GM12878 (cell line): ENCODE data around the gene NOC2L. TPM values are rescaled to one million over a fixed set of nuclear protein-coding genes. Genes with fewer than 3 reads are reported as not detected.
A peak's percentile ranks its signal among the peaks of the same experiment; 100 is the strongest.

ENCODE experiments used
- ATAC-seq: fragments of 200-7000 bp; cut with Tn5 transposase; 3 replicates; pipeline ENCODE4 v1.9.1; 2020; ENCODE audit warnings: mild to moderate bottlenecking, moderate library complexity
- BruUV-seq: library from RNA; stranded (reverse); fragments of 400-500 nt; replicated peaks from 2 replicates; lab custom pipeline; 2021; lab: Mats Ljungman, UMichigan
- CTCF ChIA-PET: fragments of 300-600 bp; sonication (Branson Sonifier 250); formaldehyde crosslinking; extraction: SDS; loops from one replicate; lab custom pipeline; 2021; ENCODE audit warnings: inconsistent platforms; lab: Yijun Ruan, JAX
- POLR2A ChIA-PET: fragments of 350-600 bp; formaldehyde crosslinking; extraction: SDS; loops from one replicate; lab custom pipeline; 2021; ENCODE audit warnings: inconsistent platforms; lab: Charles Lee
- RAD21 ChIA-PET: fragments of 300-600 bp; sonication (Branson Sonifier 250); formaldehyde crosslinking; loops from one replicate; lab custom pipeline; 2023; ENCODE audit warnings: antibody characterized with exemption; ENCODE audit not compliant: unreplicated experiment; lab: Charles Lee
- SMC1A ChIA-PET: fragments of 300-600 bp; sonication (Branson Sonifier 250); formaldehyde crosslinking; loops from one replicate; lab custom pipeline; 2023; ENCODE audit not compliant: unreplicated experiment, uncharacterized antibody; lab: Charles Lee
- DNase-seq: peaks from one replicate; pipeline ENCODE4 v3.0.0-alpha.2; 2011; ENCODE audit warnings: low read depth, low spot score
- FAIRE-seq: peaks from 3 replicates; lab custom pipeline; 2011; peaks lifted over from hg19 to GRCh38; lab: Jason Lieb, UNC
- H2AFZ ChIP-seq: 2 replicates; pipeline ENCODE4 v1.6.0; 2011; ENCODE audit warnings: low read depth, low read length, control low read depth; ENCODE audit not compliant: control insufficient read depth
- H3K27ac ChIP-seq: 2 replicates; pipeline ENCODE4 v1.5.1; 2011; ENCODE audit warnings: control low read depth; ENCODE audit not compliant: control insufficient read depth, insufficient read depth
- H3K27me3 ChIP-seq, 2 experiments: replicated peaks in 1 of 2; 2 replicates each; pipeline versions ENCODE4 v1.6.0 to v1.6.1; 2011; ENCODE audit warnings: low read length in 1 of 2; ENCODE audit not compliant: control insufficient read depth in 2 of 2, insufficient read depth in 2 of 2
- H3K36me3 ChIP-seq, 2 experiments: 2 replicates each; pipeline ENCODE4 v1.5.1; 2011; ENCODE audit warnings: low read length in 1 of 2; ENCODE audit not compliant: control insufficient read depth in 2 of 2, insufficient read depth in 2 of 2
- H3K4me1 ChIP-seq: 2 replicates; pipeline ENCODE4 v1.6.1; 2011; ENCODE audit warnings: mild to moderate bottlenecking, low read length, moderate library complexity, mixed read lengths; ENCODE audit not compliant: control insufficient read depth, insufficient read depth
- H3K4me2 ChIP-seq: 2 replicates; pipeline ENCODE4 v1.6.0; 2011; ENCODE audit warnings: control low read depth; ENCODE audit not compliant: control insufficient read depth, insufficient read depth
- H3K4me3 ChIP-seq: fragments of 200-600 bp; sonication (generic); 2 replicates; pipeline ENCODE4 v1.5.1; 2016
- H3K79me2 ChIP-seq: 2 replicates; pipeline ENCODE4 v1.6.0; 2011; ENCODE audit warnings: low read length; ENCODE audit not compliant: control insufficient read depth, insufficient read depth
- H3K9ac ChIP-seq: 2 replicates; pipeline ENCODE4 v1.8.0; 2011; ENCODE audit warnings: low read length, control low read depth, mixed read lengths; ENCODE audit not compliant: control insufficient read depth, insufficient read depth
- H3K9me3 ChIP-seq: replicated peaks from 3 replicates; pipeline ENCODE4 v1.5.1; 2011; ENCODE audit warnings: mild to moderate bottlenecking, low read length; ENCODE audit not compliant: control insufficient read depth, insufficient read depth
- H4K20me1 ChIP-seq: 2 replicates; pipeline ENCODE4 v1.6.0; 2011; ENCODE audit not compliant: control insufficient read depth, insufficient read depth
- CREM ChIP-seq: IDR thresholded peaks from 2 replicates; pipeline ENCODE4 v1.6.1; 2014; ENCODE audit warnings: antibody characterized with exemption, low read depth
- E2F4 ChIP-seq: IDR thresholded peaks from 2 replicates; pipeline ENCODE4 v1.6.1; 2012; ENCODE audit warnings: low read depth, low read length, improper control_type of control experiment
- FOS ChIP-seq: IDR thresholded peaks from 3 replicates; pipeline ENCODE4 v1.6.1; 2011; ENCODE audit warnings: borderline replicate concordance; ENCODE audit not compliant: insufficient read length; ENCODE audit errors: extremely low read depth
- HDGF ChIP-seq: fragments of 450-650 bp; IDR thresholded peaks from 2 replicates; pipeline ENCODE4 v1.6.1; 2016; ENCODE audit warnings: antibody characterized with exemption
- SMARCA5 ChIP-seq: fragments of 450-650 bp; IDR thresholded peaks from 2 replicates; pipeline ENCODE4 v1.6.1; 2017; ENCODE audit warnings: mild to moderate bottlenecking
- WGBS: methylation state at CpG from one replicate; pipeline ENCODE4 v1.1.6; 2016; ENCODE audit warnings: low lambda C conversion rate; ENCODE audit not compliant: insufficient replicate concordance, insufficient coverage; ENCODE audit errors: missing lambda C conversion rate; 5-methylcytosine and 5-hydroxymethylcytosine counted together
- in situ Hi-C: fragments of 300-500 bp; cut with MboI; formaldehyde crosslinking; loops from 9 replicates; pipeline ENCODE4 v1.14.3; 2018; ENCODE audit warnings: mixed read lengths
- intact Hi-C: fragments of 100-400 bp; cut with micrococcal nuclease; formaldehyde crosslinking; loops from one replicate; pipeline ENCODE4 v1.14.2; 2022; ENCODE audit not compliant: unreplicated experiment
- polyA plus RNA-seq, 11 experiments: library from polyadenylated mRNA; depleted of rRNA in 4 of 11; unstranded in 6 of 11; stranded (reverse) in 5 of 11; fragments of >200 nt; fragmentation: Nextera tagmentation in 4 of 11; fragmentation: Illumina TruSeq in 1 of 11; extraction: Ambion mirVana in 4 of 11; extraction: Trizol in 1 of 11; gene quantifications; 1 replicate in 1 of 11; 2 replicates in 10 of 11; pipeline versions ENCODE4 v1.2.1 to v1.2.3, GENCODE V29; 2011 to 2016; ENCODE audit warnings: inconsistent platforms in 2 of 11, missing spikeins in 2 of 11, low read depth in 1 of 11
- total RNA-seq, 4 experiments: library from RNA; depleted of rRNA in 3 of 4; stranded (reverse); fragments of >200 nt in 3 of 4; fragmentation: Illumina TruSeq in 1 of 4; extraction: Trizol in 1 of 4; gene quantifications; 2 replicates each; pipeline versions ENCODE4 v1.2.1 to v1.2.3, GENCODE V29; 2013 to 2021

Gene NOC2L
- total and polyA plus RNA-seq, 10 of the 15 experiments (the other 5 are each of a cell fraction or from before 2014, with no cell fraction given), result 1.3 to 171 (median 64.3) TPM

GRCh38 chr1:959731-960362 is 791 bp upstream of the NOC2L start:
- SMC1A ChIA-PET, result no interaction called here
- 0 out of 2 replicates have a peak overlapping the region, but pooled peaks have one; percentile 5 for H3K4me2 ChIP-seq
- H2AFZ ChIP-seq, result peak overlapping the region; percentile 54
- H4K20me1 ChIP-seq, result no peaks in the 10 kb centered on the region
- no peak overlapping the region for H3K27ac ChIP-seq
- POLR2A ChIA-PET, result no interaction called here
- 48% methylated on average over 34 of the region's 57 CpGs for WGBS
- DNase-seq (no peak), FAIRE-seq (no peak), ATAC-seq (peak; percentile 2; the same call in 2 of the 3 replicates)
- H3K4me3 ChIP-seq, result peak overlapping the region; percentile 68; the same call in 1 of the 2 replicates
- H3K36me3 ChIP-seq, result peaks cover 2 to 11% of the 10 kb centered on the region in 2 experiments; a peak in 3 of 4 replicates
- peaks cover 20% of the 10 kb centered on the region for H3K79me2 ChIP-seq
- RAD21 ChIA-PET, result interaction anchor here (1.8 kb wide), 1 partner anchor 55 kb away, joined by 5 read pairs; no protein-coding TSS in a partner anchor
- H3K4me1 ChIP-seq, result peaks cover 17% of the 10 kb centered on the region
- TF ChIP-seq HDGF, result 0 out of 2 replicates have a peak, but pooled peaks have one; percentile 32
- no peak for TF ChIP-seq E2F4
- H3K9ac ChIP-seq, result peak overlapping the region; percentile 41; the same call in 1 of the 2 replicates
- H3K9me3 ChIP-seq, result no peaks in the 10 kb centered on the region
- in situ Hi-C loops (no loop called here), intact Hi-C loops (no loop called here)
- H3K27me3 ChIP-seq, result no peaks in the 10 kb centered on the region
- CTCF ChIA-PET, result interaction anchor here (1.1 to 1.5 kb wide), 2 partner anchors 25 to 104 kb away, joined by 4 to 5 read pairs; no protein-coding TSS in a partner anchor
- no TSS peak for BruUV-seq

DNA sequence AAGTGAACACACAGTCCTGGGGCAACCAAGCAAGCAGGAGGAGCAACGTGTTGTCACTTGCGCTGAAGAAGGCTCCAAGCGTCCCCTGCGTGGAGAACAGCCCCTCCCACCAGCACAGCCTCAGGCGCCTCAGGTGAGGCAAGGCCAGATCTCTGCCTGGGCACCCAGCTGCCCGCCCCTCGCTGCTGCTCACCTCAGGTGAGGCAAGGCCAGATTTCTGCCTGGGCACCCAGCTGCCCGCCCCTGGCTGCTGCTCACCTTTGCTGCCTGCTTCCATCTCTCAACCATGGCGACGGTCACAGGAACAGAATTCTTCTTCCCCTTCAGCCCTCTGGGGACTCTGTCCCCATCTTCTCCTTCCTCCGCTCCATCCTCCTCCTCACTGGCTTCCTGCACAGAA is 2.4 kb downstream of the NOC2L start:
- Histone ChIP-seq H3K27ac (no peak overlapping the region), H3K79me2 (peaks cover 20% of the 10 kb centered on the region), H3K4me2 (no peak overlapping the region), H3K4me3 (no peak overlapping the region), H2AFZ (no peak overlapping the region), H3K9ac (no peak overlapping the region), H3K36me3 (peaks cover 13 to 36% of the 10 kb centered on the region in 2 experiments; a peak in 3 of 4 replicates), H3K4me1 (peaks cover 16% of the 10 kb centered on the region), H4K20me1 (no peaks in the 10 kb centered on the region), H3K9me3 (no peaks in the 10 kb centered on the region), H3K27me3 (no peaks in the 10 kb centered on the region)
- ATAC-seq (no peak), FAIRE-seq (no peak), DNase-seq (no peak)
- BruUV-seq, result no TSS peak
- TF ChIP-seq FOS, result no peak
- no peak for TF ChIP-seq CREM
- TF ChIP-seq SMARCA5, result no peak
- POLR2A ChIA-PET, result no interaction called here
- WGBS, result 98% methylated on average over 11 of the region's 11 CpGs
- SMC1A ChIA-PET, result no interaction called here
- CTCF ChIA-PET, result interaction anchor here (0.6 kb wide), 1 partner anchor 88 kb away, joined by 3 read pairs; no protein-coding TSS in a partner anchor
- RAD21 ChIA-PET, result no interaction called here
- intact Hi-C loops (no loop called here), in situ Hi-C loops (no loop called here)
